Stimulated activated CD4-positive, alpha-beta T cell treated with anti-CD3 and anti-CD28 coated beads, Interleukin-15, amount 100 ng/mL, for 24 hours (primary cell): ENCODE data around the gene NUDT14.

Experiments used
- DNase-seq: peaks from one replicate; pipeline ENCODE4 v3.0.0-alpha.2; 2020

NUDT14 gene

DNA sequence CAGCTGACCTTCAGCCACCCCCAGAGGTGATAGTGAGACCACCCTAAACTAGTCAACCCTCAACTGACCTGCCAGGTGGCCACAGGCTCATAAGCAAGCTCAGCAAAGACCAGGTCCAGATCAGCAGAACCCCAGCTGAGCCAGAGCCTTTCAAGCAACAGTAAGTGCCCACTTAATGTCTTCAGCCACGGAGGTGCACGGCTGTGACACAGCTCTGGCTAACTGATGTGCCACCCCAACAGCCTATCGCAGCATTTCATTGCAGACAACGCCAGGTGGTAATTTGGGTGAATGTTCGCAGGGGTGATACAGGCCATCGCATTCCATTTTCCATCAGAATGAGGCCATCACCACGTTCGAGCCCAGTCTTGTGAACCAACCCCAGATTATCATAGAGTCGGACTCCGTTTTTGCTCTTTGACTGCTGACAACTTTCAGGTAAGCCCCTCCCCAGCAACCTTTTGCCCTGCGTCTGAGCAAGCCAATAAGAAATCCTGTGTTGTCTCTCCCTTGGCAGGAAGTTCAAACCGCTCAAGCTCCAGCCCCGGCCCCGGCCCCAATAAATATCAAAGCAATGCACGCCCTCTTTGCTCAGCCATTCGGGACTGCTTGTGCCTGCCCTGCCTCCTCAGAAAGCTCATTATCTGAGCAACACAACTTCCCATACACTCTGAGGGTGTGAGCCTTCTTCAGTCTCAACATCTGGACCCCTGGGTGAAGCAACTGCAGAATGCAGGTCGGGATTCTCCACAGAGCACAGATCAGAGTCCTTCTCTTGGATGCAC lies 56.9 kb downstream of the NUDT14 start:
- DNase-seq, result no peak

DNA sequence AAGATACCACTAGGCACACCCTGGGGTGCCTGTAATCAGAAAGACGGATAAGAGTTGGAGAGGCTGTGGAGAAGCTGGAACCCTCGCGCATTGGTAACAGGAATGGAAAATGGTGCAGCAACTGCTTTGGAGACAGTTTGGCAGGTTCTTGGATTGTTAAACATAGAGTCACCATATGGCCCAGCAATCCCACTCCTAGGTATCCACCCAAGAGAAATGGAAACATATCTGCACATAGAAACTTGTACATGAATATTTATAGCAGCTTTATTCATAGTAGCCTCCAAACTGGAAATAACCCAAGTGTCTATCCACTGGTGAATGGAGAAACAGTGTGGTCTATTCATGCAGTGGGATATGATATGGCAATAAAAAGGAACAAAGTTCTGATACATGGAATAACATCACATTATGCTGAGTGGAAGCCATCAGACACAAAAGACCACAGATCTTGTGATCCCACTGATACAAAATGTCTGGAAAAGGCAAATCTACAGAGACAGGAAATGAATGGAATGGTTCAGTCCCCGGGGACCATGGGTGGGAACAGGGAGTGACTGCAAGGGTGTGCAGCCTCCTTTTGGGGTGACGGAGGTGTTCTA lies 57.9 kb downstream of the NUDT14 start:
- no peak for DNase-seq
